Loucy (cell line): ENCODE data around the gene ATXN2.

Source experiments
- H2AFZ ChIP-seq: fragments of 200-600 bp; sonication (generic); 2 replicates; pipeline ENCODE4 v1.6.0; 2016; ENCODE audit warnings: antibody characterized with exemption, mild to moderate bottlenecking, low read length, moderate library complexity
- H3F3A ChIP-seq: fragments of 200-600 bp; 2 replicates; pipeline ENCODE4 v1.6.0; 2016; ENCODE audit warnings: antibody characterized with exemption, low read depth, mild to moderate bottlenecking
- H3K27me3 ChIP-seq: fragments of 200-600 bp; sonication (generic); 2 replicates; pipeline ENCODE4 v1.6.1; 2014; ENCODE audit warnings: low read length, mild to moderate bottlenecking; ENCODE audit not compliant: insufficient read depth, poor library complexity, severe bottlenecking
- H3K36me3 ChIP-seq: fragments of 200-600 bp; sonication (generic); 2 replicates; pipeline ENCODE4 v1.6.1; 2016; ENCODE audit warnings: low read length; ENCODE audit not compliant: insufficient read depth
- H3K4me1 ChIP-seq: fragments of 200-600 bp; sonication (generic); 2 replicates; pipeline ENCODE4 v1.5.1; 2014; ENCODE audit warnings: low read length, mild to moderate bottlenecking; ENCODE audit not compliant: insufficient read depth, poor library complexity, severe bottlenecking
- H3K4me2 ChIP-seq: fragments of 200-600 bp; sonication (generic); 2 replicates; pipeline ENCODE4 v1.6.0; 2014; ENCODE audit warnings: antibody characterized with exemption, low read length, low read depth, mild to moderate bottlenecking; ENCODE audit not compliant: poor library complexity, severe bottlenecking
- H3K4me3 ChIP-seq: fragments of 200-600 bp; sonication (generic); 2 replicates; pipeline ENCODE4 v1.5.1; 2014; ENCODE audit warnings: low read length, mild to moderate bottlenecking, mixed read lengths; ENCODE audit not compliant: poor library complexity, severe bottlenecking
- H3K79me2 ChIP-seq: fragments of 200-600 bp; sonication (generic); 2 replicates; pipeline ENCODE4 v1.6.1; 2014; ENCODE audit warnings: low read length; ENCODE audit not compliant: insufficient read depth
- H3K9ac ChIP-seq: fragments of 200-600 bp; sonication (generic); 2 replicates; pipeline ENCODE4 v1.6.0; 2014; ENCODE audit warnings: mild to moderate bottlenecking, low read depth, low read length, moderate library complexity; ENCODE audit not compliant: poor library complexity, severe bottlenecking
- H3K9me2 ChIP-seq: fragments of 200-600 bp; sonication (generic); replicated peaks from 2 replicates; pipeline ENCODE4 v1.6.1; 2016; ENCODE audit warnings: low read depth, low read length, mixed read lengths
- H3K9me3 ChIP-seq: fragments of 200-600 bp; sonication (generic); 2 replicates; pipeline ENCODE4 v1.6.1; 2014; ENCODE audit warnings: mild to moderate bottlenecking, antibody characterized with exemption, low read length, low read depth; ENCODE audit not compliant: insufficient read depth
- H4K20me1 ChIP-seq: fragments of 200-600 bp; sonication (generic); 2 replicates; pipeline ENCODE4 v1.6.0; 2014; ENCODE audit warnings: antibody characterized with exemption, low read length, mild to moderate bottlenecking; ENCODE audit not compliant: insufficient read depth, poor library complexity, severe bottlenecking
- CTCF ChIP-seq: fragments of 200-600 bp; sonication (generic); conservative IDR thresholded peaks from 2 replicates; pipeline ENCODE4 v1.5.1; 2014; ENCODE audit warnings: mild to moderate bottlenecking, antibody characterized with exemption, low read length
- EZH2phosphoT487 ChIP-seq: fragments of 200-600 bp; IDR thresholded peaks from 2 replicates; pipeline ENCODE4 v1.6.1; 2018; ENCODE audit warnings: antibody characterized with exemption, mild to moderate bottlenecking, moderate library complexity, borderline replicate concordance

The ATXN2 gene

GRCh38 chr12:111424793-111425251 is 174.3 kb downstream of the ATXN2 start:
- peaks cover 92% of the 10 kb centered on the region for H3K79me2 ChIP-seq
- H3F3A ChIP-seq, result no peaks in the 10 kb centered on the region
- no peaks in the 10 kb centered on the region for H3K9me2 ChIP-seq
- H3K27me3 ChIP-seq, result no peaks in the 10 kb centered on the region
- TF ChIP-seq CTCF (peak; percentile 32), EZH2phosphoT487 (no peak)
- peaks cover 47% of the 10 kb centered on the region for H4K20me1 ChIP-seq
- H3K9me3 ChIP-seq, result no peaks in the 10 kb centered on the region
- peak overlapping the region; percentile 21 for H3K9ac ChIP-seq
- peaks cover 25% of the 10 kb centered on the region; the same call in 1 of the 2 replicates for H3K36me3 ChIP-seq
- H3K4me3 ChIP-seq, result no peak overlapping the region
- H3K4me2 ChIP-seq, result no peak overlapping the region
- no peak overlapping the region for H2AFZ ChIP-seq
- H3K4me1 ChIP-seq, result peaks cover 45% of the 10 kb centered on the region

GRCh38 chr12:111424189-111424792 is 174.8 kb downstream of the ATXN2 start:
- Histone ChIP-seq H3K4me3 (no peak overlapping the region), H3K9ac (peak overlapping the region; percentile 21), H4K20me1 (peaks cover 43% of the 10 kb centered on the region), H3K4me1 (peaks cover 40% of the 10 kb centered on the region), H2AFZ (no peak overlapping the region), H3K79me2 (peaks cover 92% of the 10 kb centered on the region), H3K9me3 (no peaks in the 10 kb centered on the region), H3K4me2 (no peak overlapping the region), H3K36me3 (peaks cover 30% of the 10 kb centered on the region; the same call in 1 of the 2 replicates), H3K9me2 (no peaks in the 10 kb centered on the region), H3F3A (no peaks in the 10 kb centered on the region), H3K27me3 (no peaks in the 10 kb centered on the region)
- TF ChIP-seq CTCF, result no peak
- TF ChIP-seq EZH2phosphoT487, result no peak

GRCh38 chr12:111420494-111420893 is 178.6 kb downstream of the ATXN2 start:
- Histone ChIP-seq H2AFZ (no peak overlapping the region), H3K4me1 (peaks cover 8% of the 10 kb centered on the region), H3K9me3 (no peaks in the 10 kb centered on the region), H3K9ac (no peak overlapping the region), H4K20me1 (peaks cover 38% of the 10 kb centered on the region), H3K4me2 (no peak overlapping the region), H3K79me2 (peaks cover 87% of the 10 kb centered on the region), H3K27me3 (no peaks in the 10 kb centered on the region), H3F3A (no peaks in the 10 kb centered on the region), H3K36me3 (peaks cover 39% of the 10 kb centered on the region; the same call in 1 of the 2 replicates), H3K9me2 (no peaks in the 10 kb centered on the region), H3K4me3 (no peak overlapping the region)
- TF ChIP-seq CTCF, result no peak
- no peak for TF ChIP-seq EZH2phosphoT487
